SK-N-SH treated with all-trans-retinoic acid at 6 μM for 48 hours (cell line): ENCODE measurements around the gene ZDHHC3.

Experiments used
- ATAC-seq: fragments of 200-7000 bp; cut with Tn5 transposase; 3 replicates; pipeline ENCODE4 v1.9.1; 2020; ENCODE audit warnings: mild to moderate bottlenecking, moderate library complexity
- ARNTL ChIP-seq: fragments of 450-650 bp; formaldehyde crosslinking; IDR thresholded peaks from 2 replicates; pipeline ENCODE4 v1.5.0; 2020; ENCODE audit warnings: low read depth, mild to moderate bottlenecking, moderate library complexity, borderline replicate concordance
- CREB5 ChIP-seq: fragments of 250-450 bp; sonication (Bioruptor Pico); IDR thresholded peaks from 2 replicates; pipeline ENCODE4 v1.5.1; 2020; ENCODE audit warnings: low read depth, mild to moderate bottlenecking, moderate library complexity
- CSDC2 ChIP-seq: fragments of 250-450 bp; sonication (Bioruptor Pico); IDR thresholded peaks from 2 replicates; pipeline ENCODE4 v1.5.0; 2020; ENCODE audit warnings: mild to moderate bottlenecking, moderate library complexity
- ESRRG ChIP-seq: fragments of 250-450 bp; sonication (Bioruptor Pico); IDR thresholded peaks from 2 replicates; pipeline ENCODE4 v1.6.1; 2021; ENCODE audit warnings: mild to moderate bottlenecking
- GLIS3 ChIP-seq: fragments of 250-450 bp; sonication (Bioruptor Pico); IDR thresholded peaks from 2 replicates; pipeline ENCODE4 v1.5.0; 2020; ENCODE audit warnings: mild to moderate bottlenecking, moderate library complexity
- ISL1 ChIP-seq: fragments of 250-450 bp; sonication (Bioruptor Pico); IDR thresholded peaks from 2 replicates; pipeline ENCODE4 v2.1.2; 2022; ENCODE audit warnings: mild to moderate bottlenecking, moderate library complexity
- OSR1 ChIP-seq: fragments of 250-450 bp; sonication (Bioruptor Pico); IDR thresholded peaks from 2 replicates; pipeline ENCODE4 v1.8.0; 2022; ENCODE audit warnings: moderate library complexity, mild to moderate bottlenecking, inconsistent platforms
- PPARA ChIP-seq: fragments of 250-450 bp; sonication (Bioruptor Pico); IDR thresholded peaks from 2 replicates; pipeline ENCODE4 v1.5.0; 2020; ENCODE audit warnings: mild to moderate bottlenecking, borderline replicate concordance
- RARB ChIP-seq: fragments of 250-450 bp; sonication (Bioruptor Pico); IDR thresholded peaks from 2 replicates; pipeline ENCODE4 v1.8.0; 2021; ENCODE audit warnings: mild to moderate bottlenecking, moderate library complexity
- SNAI2 ChIP-seq: fragments of 250-450 bp; sonication (Bioruptor Pico); IDR thresholded peaks from 2 replicates; pipeline ENCODE4 v1.5.0; 2020; ENCODE audit warnings: mild to moderate bottlenecking, moderate library complexity
- TOX ChIP-seq: fragments of 250-450 bp; sonication (Bioruptor Pico); IDR thresholded peaks from 2 replicates; pipeline ENCODE4 v1.8.0; 2021; ENCODE audit warnings: mild to moderate bottlenecking, moderate library complexity, borderline replicate concordance
- ZC3H10 ChIP-seq: fragments of 250-450 bp; sonication (Bioruptor Pico); IDR thresholded peaks from 2 replicates; pipeline ENCODE4 v1.5.1; 2021; ENCODE audit warnings: mild to moderate bottlenecking, moderate library complexity
- ZFP3 ChIP-seq: fragments of 250-450 bp; sonication (Bioruptor Pico); IDR thresholded peaks from 2 replicates; pipeline ENCODE4 v1.5.0; 2020; ENCODE audit warnings: mild to moderate bottlenecking, moderate library complexity
- ZFP30 ChIP-seq: fragments of 450-650 bp; formaldehyde crosslinking; IDR thresholded peaks from 2 replicates; pipeline ENCODE4 v1.5.0; 2022; ENCODE audit warnings: mild to moderate bottlenecking, moderate library complexity
- ZNF565 ChIP-seq: fragments of 450-650 bp; formaldehyde crosslinking; conservative IDR thresholded peaks from 2 replicates; pipeline ENCODE4 v1.5.0; 2020; ENCODE audit warnings: low read depth, mild to moderate bottlenecking, moderate library complexity
- ZNF70 ChIP-seq: fragments of 450-650 bp; formaldehyde crosslinking; IDR thresholded peaks from 2 replicates; pipeline ENCODE4 v1.5.0; 2020; ENCODE audit warnings: mild to moderate bottlenecking, moderate library complexity
- ZNF8 ChIP-seq: fragments of 450-650 bp; formaldehyde crosslinking; IDR thresholded peaks from 2 replicates; pipeline ENCODE4 v1.5.0; 2020; ENCODE audit warnings: mild to moderate bottlenecking, moderate library complexity
- TF ChIP-seq, protein P1 (sequence below): fragments of 250-450 bp; sonication (Bioruptor Pico); IDR thresholded peaks from 2 replicates; pipeline ENCODE4 v1.5.1; 2021; ENCODE audit warnings: mild to moderate bottlenecking, moderate library complexity
- TF ChIP-seq, protein P2 (sequence below): fragments of 250-450 bp; sonication (Bioruptor Pico); IDR thresholded peaks from 2 replicates; pipeline ENCODE4 v1.5.0; 2020; ENCODE audit warnings: mild to moderate bottlenecking, moderate library complexity
- TF ChIP-seq, protein P3 (sequence below): fragments of 250-450 bp; sonication (Bioruptor Pico); IDR thresholded peaks from 2 replicates; pipeline ENCODE4 v1.8.0; 2021; ENCODE audit warnings: low read depth, mild to moderate bottlenecking, moderate library complexity, borderline replicate concordance
- TF ChIP-seq, protein P4 (sequence below): fragments of 250-450 bp; sonication (Bioruptor Pico); IDR thresholded peaks from 2 replicates; pipeline ENCODE4 v1.8.0; 2020; ENCODE audit warnings: mild to moderate bottlenecking, moderate library complexity, borderline replicate concordance

The ZDHHC3 gene

DNA sequence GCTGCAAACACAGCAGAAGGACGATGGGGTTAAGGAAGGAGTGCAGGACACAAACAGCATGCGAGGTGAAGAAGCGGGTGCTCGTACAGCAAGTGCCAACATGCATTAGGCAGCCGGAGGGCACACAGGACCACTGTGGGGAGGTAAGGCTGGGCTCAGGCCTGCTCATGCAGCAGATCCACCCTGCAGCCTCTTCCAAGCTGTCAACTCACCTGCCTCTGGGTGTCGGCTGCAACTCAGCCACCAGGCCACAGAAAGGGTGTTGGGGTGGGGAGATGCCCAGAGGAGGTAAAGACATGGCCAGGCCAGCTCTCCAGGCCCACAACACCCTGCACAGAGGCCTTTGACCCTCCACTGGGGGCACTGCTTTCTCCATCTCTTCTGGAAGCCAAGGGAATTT, 57.4 kb downstream of the ZDHHC3 start:
- TF ChIP-seq ESRRG (CRISPR knock-in tag), result no peak
- TF ChIP-seq ARNTL (CRISPR knock-in tag), result no peak
- TF ChIP-seq ZC3H10, result no peak
- no peak for TF ChIP-seq ZFP30 (CRISPR knock-in tag)
- no peak for TF ChIP-seq OSR1 (CRISPR knock-in tag)
- no peak for TF ChIP-seq ZNF565 (CRISPR knock-in tag)
- no peak for TF ChIP-seq CREB5 (CRISPR knock-in tag)
- TF ChIP-seq, protein P1, sequence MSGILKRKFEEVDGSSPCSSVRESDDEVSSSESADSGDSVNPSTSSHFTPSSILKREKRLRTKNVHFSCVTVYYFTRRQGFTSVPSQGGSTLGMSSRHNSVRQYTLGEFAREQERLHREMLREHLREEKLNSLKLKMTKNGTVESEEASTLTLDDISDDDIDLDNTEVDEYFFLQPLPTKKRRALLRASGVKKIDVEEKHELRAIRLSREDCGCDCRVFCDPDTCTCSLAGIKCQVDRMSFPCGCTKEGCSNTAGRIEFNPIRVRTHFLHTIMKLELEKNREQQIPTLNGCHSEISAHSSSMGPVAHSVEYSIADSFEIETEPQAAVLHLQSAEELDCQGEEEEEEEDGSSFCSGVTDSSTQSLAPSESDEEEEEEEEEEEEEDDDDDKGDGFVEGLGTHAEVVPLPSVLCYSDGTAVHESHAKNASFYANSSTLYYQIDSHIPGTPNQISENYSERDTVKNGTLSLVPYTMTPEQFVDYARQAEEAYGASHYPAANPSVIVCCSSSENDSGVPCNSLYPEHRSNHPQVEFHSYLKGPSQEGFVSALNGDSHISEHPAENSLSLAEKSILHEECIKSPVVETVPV, result no peak
- TF ChIP-seq ZNF8 (CRISPR knock-in tag), result no peak
- TF ChIP-seq ISL1 (CRISPR knock-in tag), result no peak
- no peak for TF ChIP-seq RARB
- no peak for TF ChIP-seq CSDC2 (CRISPR knock-in tag)
- no peak for TF ChIP-seq GLIS3 (CRISPR knock-in tag)
- no peak for TF ChIP-seq ZNF70 (CRISPR knock-in tag)
- no peak for ATAC-seq

DNA sequence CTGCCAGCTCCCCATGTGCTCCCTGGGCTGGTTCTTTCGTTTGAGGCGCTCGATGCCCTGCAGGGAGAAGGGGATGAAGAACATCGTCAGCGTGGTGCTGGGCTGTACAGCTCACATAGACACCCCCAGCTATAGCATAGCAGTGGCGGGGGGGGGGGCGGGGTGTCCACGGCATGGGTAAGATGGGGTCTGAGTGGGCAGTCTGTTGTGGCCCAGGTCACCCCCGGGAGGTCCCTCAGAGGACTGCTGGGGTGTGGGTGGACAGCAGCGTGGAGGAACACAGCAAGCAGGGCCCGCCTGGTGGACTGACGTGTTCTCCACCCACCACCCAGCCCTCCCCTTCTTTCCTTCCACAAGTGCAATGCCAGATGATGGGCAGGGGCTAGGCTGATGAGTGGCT, 57.9 kb downstream of the ZDHHC3 start:
- TF ChIP-seq, protein P2, sequence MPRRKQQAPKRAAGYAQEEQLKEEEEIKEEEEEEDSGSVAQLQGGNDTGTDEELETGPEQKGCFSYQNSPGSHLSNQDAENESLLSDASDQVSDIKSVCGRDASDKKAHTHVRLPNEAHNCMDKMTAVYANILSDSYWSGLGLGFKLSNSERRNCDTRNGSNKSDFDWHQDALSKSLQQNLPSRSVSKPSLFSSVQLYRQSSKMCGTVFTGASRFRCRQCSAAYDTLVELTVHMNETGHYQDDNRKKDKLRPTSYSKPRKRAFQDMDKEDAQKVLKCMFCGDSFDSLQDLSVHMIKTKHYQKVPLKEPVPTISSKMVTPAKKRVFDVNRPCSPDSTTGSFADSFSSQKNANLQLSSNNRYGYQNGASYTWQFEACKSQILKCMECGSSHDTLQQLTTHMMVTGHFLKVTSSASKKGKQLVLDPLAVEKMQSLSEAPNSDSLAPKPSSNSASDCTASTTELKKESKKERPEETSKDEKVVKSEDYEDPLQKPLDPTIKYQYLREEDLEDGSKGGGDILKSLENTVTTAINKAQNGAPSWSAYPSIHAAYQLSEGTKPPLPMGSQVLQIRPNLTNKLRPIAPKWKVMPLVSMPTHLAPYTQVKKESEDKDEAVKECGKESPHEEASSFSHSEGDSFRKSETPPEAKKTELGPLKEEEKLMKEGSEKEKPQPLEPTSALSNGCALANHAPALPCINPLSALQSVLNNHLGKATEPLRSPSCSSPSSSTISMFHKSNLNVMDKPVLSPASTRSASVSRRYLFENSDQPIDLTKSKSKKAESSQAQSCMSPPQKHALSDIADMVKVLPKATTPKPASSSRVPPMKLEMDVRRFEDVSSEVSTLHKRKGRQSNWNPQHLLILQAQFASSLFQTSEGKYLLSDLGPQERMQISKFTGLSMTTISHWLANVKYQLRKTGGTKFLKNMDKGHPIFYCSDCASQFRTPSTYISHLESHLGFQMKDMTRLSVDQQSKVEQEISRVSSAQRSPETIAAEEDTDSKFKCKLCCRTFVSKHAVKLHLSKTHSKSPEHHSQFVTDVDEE (CRISPR knock-in tag), result no peak
- no peak for TF ChIP-seq OSR1 (CRISPR knock-in tag)
- no peak for TF ChIP-seq ISL1 (CRISPR knock-in tag)
- TF ChIP-seq ZNF70 (CRISPR knock-in tag), result no peak
- no peak for TF ChIP-seq CSDC2 (CRISPR knock-in tag)
- no peak for TF ChIP-seq GLIS3 (CRISPR knock-in tag)
- TF ChIP-seq TOX, result no peak
- no peak for TF ChIP-seq ZFP3
- no peak for TF ChIP-seq SNAI2 (CRISPR knock-in tag)
- no peak for TF ChIP-seq PPARA (CRISPR knock-in tag)
- no peak for TF ChIP-seq CREB5 (CRISPR knock-in tag)
- TF ChIP-seq, protein P3, sequence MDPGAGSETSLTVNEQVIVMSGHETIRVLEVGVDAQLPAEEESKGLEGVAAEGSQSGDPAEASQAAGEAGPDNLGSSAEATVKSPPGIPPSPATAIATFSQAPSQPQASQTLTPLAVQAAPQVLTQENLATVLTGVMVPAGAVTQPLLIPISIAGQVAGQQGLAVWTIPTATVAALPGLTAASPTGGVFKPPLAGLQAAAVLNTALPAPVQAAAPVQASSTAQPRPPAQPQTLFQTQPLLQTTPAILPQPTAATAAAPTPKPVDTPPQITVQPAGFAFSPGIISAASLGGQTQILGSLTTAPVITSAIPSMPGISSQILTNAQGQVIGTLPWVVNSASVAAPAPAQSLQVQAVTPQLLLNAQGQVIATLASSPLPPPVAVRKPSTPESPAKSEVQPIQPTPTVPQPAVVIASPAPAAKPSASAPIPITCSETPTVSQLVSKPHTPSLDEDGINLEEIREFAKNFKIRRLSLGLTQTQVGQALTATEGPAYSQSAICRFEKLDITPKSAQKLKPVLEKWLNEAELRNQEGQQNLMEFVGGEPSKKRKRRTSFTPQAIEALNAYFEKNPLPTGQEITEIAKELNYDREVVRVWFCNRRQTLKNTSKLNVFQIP (CRISPR knock-in tag), result no peak
- no peak for TF ChIP-seq RARB
- TF ChIP-seq, protein P4, sequence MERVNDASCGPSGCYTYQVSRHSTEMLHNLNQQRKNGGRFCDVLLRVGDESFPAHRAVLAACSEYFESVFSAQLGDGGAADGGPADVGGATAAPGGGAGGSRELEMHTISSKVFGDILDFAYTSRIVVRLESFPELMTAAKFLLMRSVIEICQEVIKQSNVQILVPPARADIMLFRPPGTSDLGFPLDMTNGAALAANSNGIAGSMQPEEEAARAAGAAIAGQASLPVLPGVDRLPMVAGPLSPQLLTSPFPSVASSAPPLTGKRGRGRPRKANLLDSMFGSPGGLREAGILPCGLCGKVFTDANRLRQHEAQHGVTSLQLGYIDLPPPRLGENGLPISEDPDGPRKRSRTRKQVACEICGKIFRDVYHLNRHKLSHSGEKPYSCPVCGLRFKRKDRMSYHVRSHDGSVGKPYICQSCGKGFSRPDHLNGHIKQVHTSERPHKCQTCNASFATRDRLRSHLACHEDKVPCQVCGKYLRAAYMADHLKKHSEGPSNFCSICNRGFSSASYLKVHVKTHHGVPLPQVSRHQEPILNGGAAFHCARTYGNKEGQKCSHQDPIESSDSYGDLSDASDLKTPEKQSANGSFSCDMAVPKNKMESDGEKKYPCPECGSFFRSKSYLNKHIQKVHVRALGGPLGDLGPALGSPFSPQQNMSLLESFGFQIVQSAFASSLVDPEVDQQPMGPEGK (CRISPR knock-in tag), result no peak
- no peak for ATAC-seq
